ENCODE data around the gene GADD45GIP1.

DNA sequence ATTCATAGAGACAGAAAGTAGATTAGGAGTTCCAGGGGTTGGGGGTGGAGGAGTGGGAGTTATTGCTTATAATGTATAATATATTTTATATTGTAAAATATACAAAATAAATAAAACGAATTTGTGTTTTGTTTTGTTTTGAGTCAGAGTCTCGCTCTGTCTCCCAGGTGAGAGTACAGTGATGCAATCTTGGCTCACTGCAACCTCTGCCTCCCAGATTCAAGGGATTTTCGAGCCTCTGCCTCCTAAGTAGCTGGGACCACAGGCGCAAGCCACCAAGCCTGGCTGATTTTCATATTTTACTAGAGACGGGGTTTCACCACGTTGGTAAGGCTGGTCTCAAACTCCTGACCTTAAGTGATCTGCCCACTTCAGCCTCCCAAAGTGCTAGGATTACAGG lies 2.5 kb upstream of the GADD45GIP1 start:
- TF ChIP-seq, protein P1, sequence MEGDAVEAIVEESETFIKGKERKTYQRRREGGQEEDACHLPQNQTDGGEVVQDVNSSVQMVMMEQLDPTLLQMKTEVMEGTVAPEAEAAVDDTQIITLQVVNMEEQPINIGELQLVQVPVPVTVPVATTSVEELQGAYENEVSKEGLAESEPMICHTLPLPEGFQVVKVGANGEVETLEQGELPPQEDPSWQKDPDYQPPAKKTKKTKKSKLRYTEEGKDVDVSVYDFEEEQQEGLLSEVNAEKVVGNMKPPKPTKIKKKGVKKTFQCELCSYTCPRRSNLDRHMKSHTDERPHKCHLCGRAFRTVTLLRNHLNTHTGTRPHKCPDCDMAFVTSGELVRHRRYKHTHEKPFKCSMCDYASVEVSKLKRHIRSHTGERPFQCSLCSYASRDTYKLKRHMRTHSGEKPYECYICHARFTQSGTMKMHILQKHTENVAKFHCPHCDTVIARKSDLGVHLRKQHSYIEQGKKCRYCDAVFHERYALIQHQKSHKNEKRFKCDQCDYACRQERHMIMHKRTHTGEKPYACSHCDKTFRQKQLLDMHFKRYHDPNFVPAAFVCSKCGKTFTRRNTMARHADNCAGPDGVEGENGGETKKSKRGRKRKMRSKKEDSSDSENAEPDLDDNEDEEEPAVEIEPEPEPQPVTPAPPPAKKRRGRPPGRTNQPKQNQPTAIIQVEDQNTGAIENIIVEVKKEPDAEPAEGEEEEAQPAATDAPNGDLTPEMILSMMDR (IDR thresholded peaks at IDR 0.05): no peak
- no peak for TF ChIP-seq EZH2 (IDR thresholded peaks at IDR 0.05; ENCODE audit: borderline replicate concordance, insufficient read depth, low read depth, low read length, poor library complexity, severe bottlenecking)

All from B cell (primary cell).